ENCODE data around the gene PLCB4. TPM values are rescaled to one million over a fixed set of nuclear protein-coding genes. Genes with fewer than 3 reads are reported as not detected.

The PLCB4 gene
- total RNA-seq, 4 donors from 2014 or later: 2.3 to 3.9 (median 3.3) TPM

DNA sequence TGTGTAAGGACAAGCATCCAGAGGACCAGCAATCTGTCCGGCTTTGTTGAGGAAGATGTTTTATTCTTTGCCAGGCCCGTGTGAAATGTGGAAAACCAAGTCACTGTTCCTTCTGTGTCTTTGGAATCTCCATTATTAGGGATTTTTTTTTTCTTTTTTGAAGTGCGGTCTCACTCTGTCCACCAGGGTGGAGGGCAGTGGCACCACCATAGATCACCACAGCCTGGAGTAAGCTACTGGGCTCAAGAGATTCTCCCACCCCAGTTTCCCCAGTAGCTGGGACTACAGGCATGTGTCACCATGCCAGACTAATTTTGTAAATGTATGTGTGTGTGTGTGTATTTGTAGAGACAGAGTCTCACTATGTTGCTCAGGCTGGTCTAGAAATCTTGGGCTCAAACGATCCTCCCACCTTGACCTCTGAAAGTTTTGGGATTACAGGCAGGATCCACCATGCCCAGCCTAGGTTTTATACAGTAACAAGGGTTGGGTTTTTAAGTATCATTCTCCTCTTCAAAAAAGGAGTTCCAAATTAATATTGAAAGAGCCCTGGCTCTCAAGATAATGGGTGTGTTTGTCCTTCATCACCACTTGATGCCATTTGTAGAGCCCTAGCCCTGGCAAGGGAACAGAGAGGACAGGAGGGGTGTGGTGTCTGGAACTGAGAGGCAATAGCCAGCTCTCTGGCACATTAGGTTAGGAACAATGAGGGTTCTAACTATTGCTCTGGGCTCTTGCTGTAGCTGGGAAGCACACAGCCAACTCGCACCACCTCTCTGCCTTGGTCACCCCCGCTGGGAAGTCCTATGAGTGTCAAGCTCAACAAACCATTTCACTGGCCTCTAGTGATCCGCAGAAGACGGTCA, 448.6 kb downstream of the PLCB4 start:
- TF ChIP-seq POLR2A (IDR thresholded peaks at IDR 0.05): no peak
- TF ChIP-seq, protein P1, sequence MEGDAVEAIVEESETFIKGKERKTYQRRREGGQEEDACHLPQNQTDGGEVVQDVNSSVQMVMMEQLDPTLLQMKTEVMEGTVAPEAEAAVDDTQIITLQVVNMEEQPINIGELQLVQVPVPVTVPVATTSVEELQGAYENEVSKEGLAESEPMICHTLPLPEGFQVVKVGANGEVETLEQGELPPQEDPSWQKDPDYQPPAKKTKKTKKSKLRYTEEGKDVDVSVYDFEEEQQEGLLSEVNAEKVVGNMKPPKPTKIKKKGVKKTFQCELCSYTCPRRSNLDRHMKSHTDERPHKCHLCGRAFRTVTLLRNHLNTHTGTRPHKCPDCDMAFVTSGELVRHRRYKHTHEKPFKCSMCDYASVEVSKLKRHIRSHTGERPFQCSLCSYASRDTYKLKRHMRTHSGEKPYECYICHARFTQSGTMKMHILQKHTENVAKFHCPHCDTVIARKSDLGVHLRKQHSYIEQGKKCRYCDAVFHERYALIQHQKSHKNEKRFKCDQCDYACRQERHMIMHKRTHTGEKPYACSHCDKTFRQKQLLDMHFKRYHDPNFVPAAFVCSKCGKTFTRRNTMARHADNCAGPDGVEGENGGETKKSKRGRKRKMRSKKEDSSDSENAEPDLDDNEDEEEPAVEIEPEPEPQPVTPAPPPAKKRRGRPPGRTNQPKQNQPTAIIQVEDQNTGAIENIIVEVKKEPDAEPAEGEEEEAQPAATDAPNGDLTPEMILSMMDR (IDR thresholded peaks at IDR 0.05 in 4 of 5, conservative IDR thresholded peaks at IDR 0.05 in 1 of 5): no peak
- intact Hi-C loops (cut with DNase I; ENCODE audit: low total_unique reads) (no loop called here), in situ Hi-C loops (cut with MboI; ENCODE audit: low sequenced_read_pairs in 4 of 4) (no loop called here)
- no peaks in the 10 kb centered on the region for H3K9me3 ChIP-seq
- H3K4me1 ChIP-seq: peaks cover 0 to 9% of the 10 kb centered on the region in 2 donors
- DNase-seq (no peak), ATAC-seq (no peak)
- no peaks in the 10 kb centered on the region for H3K36me3 ChIP-seq
- H3K4me3 ChIP-seq: no peak overlapping the region
- peaks cover 32 to 34% (median 33%) of the 10 kb centered on the region in 3 donors for H3K27me3 ChIP-seq
- H3K27ac ChIP-seq: no peak overlapping the region

DNA sequence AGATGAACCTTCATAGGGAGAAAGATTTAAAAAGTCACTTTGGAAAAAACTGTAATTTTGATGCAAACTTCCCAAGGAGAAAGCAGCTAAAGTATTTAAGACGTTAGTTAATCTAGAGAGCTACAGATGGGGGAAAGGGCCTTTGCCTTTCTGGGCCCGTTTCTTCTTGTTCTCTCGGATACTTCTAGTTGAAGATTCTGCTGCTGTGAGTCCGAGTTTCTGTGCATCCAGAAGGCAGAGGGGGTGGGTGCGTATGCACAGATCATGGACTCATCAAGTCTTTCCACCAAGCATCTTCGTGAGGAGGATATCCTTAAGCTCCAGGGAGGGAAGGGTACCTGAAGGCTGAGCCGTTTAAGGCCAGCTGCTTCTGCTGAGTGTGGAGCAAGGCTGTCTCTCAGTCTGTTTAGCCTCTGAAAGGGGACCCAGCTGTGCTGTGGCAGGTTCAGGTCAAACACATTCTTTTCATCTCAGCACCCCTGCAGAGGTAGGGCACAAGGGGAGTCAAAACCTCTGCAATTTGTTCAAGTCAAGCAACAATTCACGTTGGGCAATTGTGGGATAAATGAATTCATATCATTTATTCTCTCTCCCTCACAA, 449.8 kb downstream of the PLCB4 start:
- Histone ChIP-seq H3K4me1 (peaks cover 0 to 9% of the 10 kb centered on the region in 2 donors), H3K4me3 (no peak overlapping the region), H3K27me3 (peaks cover 23 to 31% (median 28%) of the 10 kb centered on the region in 3 donors), H3K36me3 (no peaks in the 10 kb centered on the region), H3K27ac (no peak overlapping the region), H3K9me3 (no peaks in the 10 kb centered on the region)
- in situ Hi-C loops (cut with MboI; ENCODE audit: low sequenced_read_pairs in 4 of 4): no loop called here
- DNase-seq (no peak), ATAC-seq (no peak)
- intact Hi-C loops (cut with DNase I; ENCODE audit: low total_unique reads): no loop called here
- no peak for TF ChIP-seq POLR2A (IDR thresholded peaks at IDR 0.05)
- TF ChIP-seq, protein P1 (IDR thresholded peaks at IDR 0.05 in 4 of 5, conservative IDR thresholded peaks at IDR 0.05 in 1 of 5): no peak

DNA sequence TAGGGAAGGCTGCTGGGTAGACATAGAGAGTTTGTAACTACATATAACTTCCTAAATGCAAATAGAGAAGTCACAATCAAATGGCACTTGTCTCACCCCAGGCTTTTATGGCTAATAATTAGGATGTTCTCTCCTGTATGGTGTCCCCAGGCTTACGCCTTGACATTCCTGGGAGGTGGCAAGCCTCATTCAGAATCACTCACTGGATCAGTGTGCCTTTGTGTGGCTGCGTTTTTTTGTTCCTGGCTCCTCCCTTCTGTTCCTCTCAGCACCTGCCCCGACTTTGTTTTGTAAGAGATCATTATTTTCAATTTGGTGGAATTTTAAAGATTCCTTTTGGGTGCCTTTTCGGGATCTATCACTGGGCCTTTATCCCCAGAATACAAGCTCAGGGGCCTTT, 451.2 kb downstream of the PLCB4 start:
- Histone ChIP-seq H3K36me3 (no peaks in the 10 kb centered on the region), H3K4me1 (peaks cover 0 to 2% of the 10 kb centered on the region in 2 donors), H3K27me3 (peaks cover 14 to 19% (median 17%) of the 10 kb centered on the region in 3 donors), H3K9me3 (no peaks in the 10 kb centered on the region), H3K27ac (no peak overlapping the region), H3K4me3 (no peak overlapping the region)
- DNase-seq (no peak), ATAC-seq (no peak)
- TF ChIP-seq, protein P1 (IDR thresholded peaks at IDR 0.05 in 4 of 5, conservative IDR thresholded peaks at IDR 0.05 in 1 of 5): no peak
- TF ChIP-seq POLR2A (IDR thresholded peaks at IDR 0.05): no peak
- in situ Hi-C loops (cut with MboI; ENCODE audit: low sequenced_read_pairs in 4 of 4) (no loop called here), intact Hi-C loops (cut with DNase I; ENCODE audit: low total_unique reads) (no loop called here)

DNA sequence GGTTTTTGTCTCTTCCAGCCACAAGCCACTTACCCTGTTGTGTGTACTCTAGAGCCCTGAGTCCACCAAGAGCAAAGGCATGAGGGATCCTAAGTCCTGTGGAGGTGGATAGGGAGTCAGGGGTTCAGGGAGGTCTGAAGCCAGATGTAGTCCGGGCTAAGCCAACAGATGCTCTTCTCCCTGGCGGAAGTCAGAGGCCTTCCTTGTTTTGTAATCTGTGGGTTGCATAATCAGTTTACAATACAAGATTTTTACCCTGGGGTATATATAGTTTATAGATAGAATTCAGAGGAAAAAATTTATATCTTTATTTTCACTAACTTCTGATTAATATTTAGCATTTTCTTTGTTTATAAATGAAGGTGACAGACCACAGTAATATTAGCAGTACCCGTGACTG, 454.7 kb downstream of the PLCB4 start:
- Histone ChIP-seq H3K9me3 (no peaks in the 10 kb centered on the region), H3K4me3 (no peak overlapping the region), H3K27ac (no peak overlapping the region), H3K4me1 (no peaks in the 10 kb centered on the region), H3K27me3 (peaks cover 0 to 10% (median 0%) of the 10 kb centered on the region in 3 donors), H3K36me3 (no peaks in the 10 kb centered on the region)
- intact Hi-C loops (cut with DNase I; ENCODE audit: low total_unique reads) (no loop called here), in situ Hi-C loops (cut with MboI; ENCODE audit: low sequenced_read_pairs in 4 of 4) (no loop called here)
- no peak for TF ChIP-seq POLR2A (IDR thresholded peaks at IDR 0.05)
- TF ChIP-seq, protein P1 (IDR thresholded peaks at IDR 0.05 in 4 of 5, conservative IDR thresholded peaks at IDR 0.05 in 1 of 5): no peak
- ATAC-seq: no peak
- no peak for DNase-seq

Data from gastrocnemius medialis (tissue), 4 donors.